Measurements from ENCODE around the gene F12. TPM values are rescaled to one million over a fixed set of nuclear protein-coding genes. Genes with fewer than 3 reads are reported as not detected.
"Not testable (repeated sequence)": the region's sequence is repeated elsewhere in the genome, so short reads cannot be mapped to it uniquely, and the experiment has no call there.

F12 gene
- total RNA-seq, 2 experiments from 2014 or later, result 5.6 TPM

GRCh38 chr5:177367981-177368868 lies 41.1 kb downstream of the F12 start:
- no peaks in the 10 kb centered on the region for H3K27me3 Mint-ChIP-seq
- peaks cover 18% of the 10 kb centered on the region for H3K36me3 Mint-ChIP-seq
- H3K4me1 Mint-ChIP-seq, result peaks cover 64% of the 10 kb centered on the region
- H3K9me3 Mint-ChIP-seq, result no peaks in the 10 kb centered on the region
- H3K27ac Mint-ChIP-seq, result peak overlapping the region; percentile 77
- H3K4me3 Mint-ChIP-seq, result no peak overlapping the region
- DNase-seq, result no peak

- peaks cover 18% of the 10 kb centered on the region for H3K36me3 Mint-ChIP-seq
- H3K27ac Mint-ChIP-seq, result no peak overlapping the region
- no peaks in the 10 kb centered on the region for H3K9me3 Mint-ChIP-seq
- H3K4me3 Mint-ChIP-seq, result no peak overlapping the region
- no peak for DNase-seq
- peaks cover 62% of the 10 kb centered on the region for H3K4me1 Mint-ChIP-seq
- no peaks in the 10 kb centered on the region for H3K27me3 Mint-ChIP-seq
Measured at GRCh38 chr5:177367323-177367848, 42.0 kb downstream of the F12 start.

GRCh38 chr5:177366528-177367322 lies 42.6 kb downstream of the F12 start:
- no peak overlapping the region for H3K27ac Mint-ChIP-seq
- no peak overlapping the region for H3K4me3 Mint-ChIP-seq
- no peaks in the 10 kb centered on the region for H3K9me3 Mint-ChIP-seq
- no peak for DNase-seq
- H3K36me3 Mint-ChIP-seq, result peaks cover 19% of the 10 kb centered on the region
- H3K27me3 Mint-ChIP-seq, result no peaks in the 10 kb centered on the region
- peaks cover 63% of the 10 kb centered on the region for H3K4me1 Mint-ChIP-seq

DNA sequence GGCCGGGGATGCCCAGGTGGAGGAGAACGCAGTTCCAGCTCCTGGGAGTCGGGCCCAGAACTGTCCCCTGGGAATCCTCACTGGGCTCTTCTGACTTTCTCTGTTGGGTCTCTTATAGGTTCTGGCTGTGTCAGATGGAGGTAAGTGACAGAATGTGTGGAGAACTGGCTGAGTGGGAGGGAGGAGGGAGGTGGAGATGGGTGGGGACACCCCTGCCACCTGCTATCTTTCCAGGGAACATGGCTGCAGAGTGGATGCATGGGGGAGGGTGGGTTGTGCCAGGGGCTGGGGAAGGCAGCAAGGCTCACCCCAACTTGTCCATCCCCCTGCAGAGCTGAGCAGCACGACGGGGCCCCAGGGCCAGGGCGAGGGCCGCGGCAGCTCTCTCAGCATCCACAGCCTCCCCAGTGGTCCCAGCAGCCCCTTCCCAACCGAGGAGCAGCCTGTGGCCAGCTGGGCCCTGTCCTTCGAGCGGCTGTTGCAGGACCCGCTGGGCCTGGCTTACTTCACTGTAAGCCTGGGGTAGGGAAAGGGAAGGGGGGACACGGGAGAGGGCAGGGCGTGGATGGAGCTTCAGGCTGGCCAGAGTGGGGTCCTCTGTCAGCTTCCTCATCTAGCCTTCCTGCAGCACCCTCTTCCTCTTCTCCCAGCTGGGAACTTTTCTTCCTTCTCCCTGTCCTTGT lies 43.4 kb downstream of the F12 start:
- H3K27me3 Mint-ChIP-seq, result no peaks in the 10 kb centered on the region

GRCh38 chr5:177364159-177364962 lies 45.0 kb downstream of the F12 start:
- peaks cover 19% of the 10 kb centered on the region for H3K36me3 Mint-ChIP-seq
- H3K27ac Mint-ChIP-seq, result peak overlapping the region; percentile 71
- peak overlapping the region; percentile 67 for H3K4me3 Mint-ChIP-seq
- H3K9me3 Mint-ChIP-seq, result no peaks in the 10 kb centered on the region
- DNase-seq, result peak; percentile 46
- H3K4me1 Mint-ChIP-seq, result peaks cover 71% of the 10 kb centered on the region
- H3K27me3 Mint-ChIP-seq, result no peaks in the 10 kb centered on the region

More for the DNA sequence above, 43.4 kb downstream of the F12 start:
- Mint-ChIP-seq H3K36me3 (peaks cover 19% of the 10 kb centered on the region), H3K4me3 (no peak overlapping the region), H3K27ac (no peak overlapping the region), H3K4me1 (peaks cover 63% of the 10 kb centered on the region), H3K9me3 (no peaks in the 10 kb centered on the region)
- no peak for DNase-seq

- H3K4me3 Mint-ChIP-seq, result peak overlapping the region; percentile 29
- H3K27ac Mint-ChIP-seq, result peak overlapping the region; percentile 20
- no peaks in the 10 kb centered on the region for H3K27me3 Mint-ChIP-seq
- H3K9me3 Mint-ChIP-seq, result no peaks in the 10 kb centered on the region
- H3K4me1 Mint-ChIP-seq, result peaks cover 71% of the 10 kb centered on the region
- peaks cover 11% of the 10 kb centered on the region for H3K36me3 Mint-ChIP-seq
- no peak for DNase-seq
Measured at GRCh38 chr5:177363565-177363964, 45.8 kb downstream of the F12 start.

DNA sequence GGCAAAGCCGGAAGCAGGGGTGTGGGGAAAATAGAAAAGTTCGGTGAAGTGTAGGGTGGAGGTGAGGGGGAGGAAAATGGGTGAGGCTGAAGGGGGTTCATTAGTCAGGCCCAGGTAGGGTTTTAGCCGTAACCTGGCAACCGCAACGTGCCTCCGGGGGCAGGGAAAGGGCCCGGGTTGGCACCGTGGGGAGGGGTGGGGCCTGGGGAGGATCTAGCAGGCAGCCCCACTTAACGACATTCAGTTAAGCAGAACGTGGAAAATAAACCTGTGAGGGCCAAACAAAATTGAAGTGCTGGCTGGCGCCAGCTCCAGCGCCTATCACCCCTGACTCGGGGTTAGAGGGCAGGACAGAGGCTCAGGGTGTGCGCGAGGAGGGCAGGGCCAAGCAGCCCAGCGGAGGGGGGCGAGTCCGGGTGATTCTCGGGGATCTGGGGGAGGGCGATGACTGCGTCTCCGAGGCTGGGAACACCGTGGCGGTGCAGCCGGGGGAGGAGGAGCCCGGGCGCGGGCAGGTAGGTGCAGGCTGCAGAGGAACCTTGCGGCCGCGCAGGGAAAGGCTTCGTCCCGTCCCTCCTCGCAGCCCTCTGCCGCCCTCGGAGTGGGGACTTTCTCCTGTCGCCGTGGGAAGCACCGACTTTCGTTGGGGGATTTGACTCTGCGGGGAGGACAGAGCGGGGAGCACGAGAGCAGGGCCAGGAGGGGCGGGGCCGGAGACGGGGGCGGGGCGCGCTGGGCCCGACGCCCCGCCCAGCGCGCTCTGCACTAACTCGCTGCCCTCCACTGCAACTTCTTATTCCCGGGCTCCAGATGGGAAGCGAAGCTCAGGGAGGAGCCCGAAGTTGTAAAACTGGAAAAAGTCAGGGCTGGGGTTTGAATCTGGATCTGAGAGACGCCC lies 46.5 kb downstream of the F12 start:
- Mint-ChIP-seq H3K4me1 (peaks cover 70% of the 10 kb centered on the region), H3K9me3 (no peaks in the 10 kb centered on the region), H3K27ac (peak overlapping the region; percentile 83), H3K27me3 (no peaks in the 10 kb centered on the region), H3K4me3 (peak overlapping the region; percentile 69), H3K36me3 (peaks cover 6% of the 10 kb centered on the region)
- DNase-seq, result peak; percentile 80

- Mint-ChIP-seq H3K4me3 (peak overlapping the region; percentile 69), H3K9me3 (no peaks in the 10 kb centered on the region), H3K4me1 (peaks cover 74% of the 10 kb centered on the region), H3K27ac (peak overlapping the region; percentile 83), H3K27me3 (no peaks in the 10 kb centered on the region), H3K36me3 (peaks cover 6% of the 10 kb centered on the region)
- DNase-seq, result no peak
Measured at GRCh38 chr5:177362292-177362609, 47.1 kb downstream of the F12 start.

DNA sequence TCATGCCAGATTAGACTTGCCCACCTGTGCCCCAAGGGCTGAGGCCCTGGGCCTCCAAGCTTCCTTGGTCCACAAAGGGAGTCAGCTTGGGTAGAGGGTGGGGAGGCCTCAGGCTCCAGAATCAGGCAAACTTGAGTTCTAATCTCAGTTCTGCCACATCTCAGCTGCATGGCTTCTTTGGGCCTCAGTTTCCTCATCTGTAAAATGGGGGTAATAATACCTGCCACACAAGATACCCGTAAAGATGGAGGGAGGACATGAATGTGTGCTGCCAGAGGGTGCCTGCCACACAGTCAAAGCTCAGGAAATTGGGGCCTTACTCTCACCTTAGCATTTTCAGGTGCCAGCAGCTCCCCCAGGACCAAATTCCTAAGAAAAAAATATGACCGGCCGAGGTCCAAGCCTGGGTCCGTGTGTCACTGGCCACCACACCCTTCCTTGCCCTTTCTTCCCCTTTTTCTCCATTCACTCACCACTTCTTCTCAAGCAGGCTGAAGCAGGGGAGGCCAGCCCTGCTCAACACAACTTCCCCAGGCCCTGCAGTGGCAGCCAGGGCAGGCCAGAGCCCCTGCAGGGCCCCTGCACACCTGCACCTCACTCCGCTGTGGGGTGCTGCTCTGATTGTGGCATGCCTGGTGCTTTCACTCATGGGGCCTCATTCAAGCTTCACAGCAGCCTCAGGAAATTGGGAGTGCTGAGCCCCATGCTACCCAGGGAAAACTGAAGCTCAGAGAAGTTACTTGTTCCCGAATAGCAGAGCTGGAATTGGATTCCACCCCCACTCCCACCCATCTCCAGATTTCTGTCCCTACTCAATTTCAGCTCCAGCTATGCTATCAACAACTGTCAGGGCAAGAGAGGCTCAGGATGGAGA lies 47.7 kb downstream of the F12 start:
- peak; percentile 40 for DNase-seq
- Mint-ChIP-seq H3K4me3 (peak overlapping the region; percentile 69), H3K27me3 (no peaks in the 10 kb centered on the region), H3K27ac (peak overlapping the region; percentile 83), H3K9me3 (no peaks in the 10 kb centered on the region), H3K36me3 (peaks cover 6% of the 10 kb centered on the region), H3K4me1 (peaks cover 78% of the 10 kb centered on the region)

GRCh38 chr5:177360740-177361139 lies 48.6 kb downstream of the F12 start:
- Mint-ChIP-seq H3K4me1 (peaks cover 83% of the 10 kb centered on the region), H3K27ac (peak overlapping the region; percentile 29)
- DNase-seq, H3K4me3 Mint-ChIP-seq, H3K36me3 Mint-ChIP-seq, H3K9me3 Mint-ChIP-seq, H3K27me3 Mint-ChIP-seq: not testable (repeated sequence)

GRCh38 chr5:177359860-177360259 lies 49.5 kb downstream of the F12 start:
- DNase-seq, result no peak
- Mint-ChIP-seq H3K36me3 (peaks cover 14% of the 10 kb centered on the region), H3K27ac (peak overlapping the region; percentile 86), H3K4me3 (peak overlapping the region; percentile 92), H3K27me3 (no peaks in the 10 kb centered on the region), H3K9me3 (peaks cover 6% of the 10 kb centered on the region), H3K4me1 (peaks cover 82% of the 10 kb centered on the region)

DNA sequence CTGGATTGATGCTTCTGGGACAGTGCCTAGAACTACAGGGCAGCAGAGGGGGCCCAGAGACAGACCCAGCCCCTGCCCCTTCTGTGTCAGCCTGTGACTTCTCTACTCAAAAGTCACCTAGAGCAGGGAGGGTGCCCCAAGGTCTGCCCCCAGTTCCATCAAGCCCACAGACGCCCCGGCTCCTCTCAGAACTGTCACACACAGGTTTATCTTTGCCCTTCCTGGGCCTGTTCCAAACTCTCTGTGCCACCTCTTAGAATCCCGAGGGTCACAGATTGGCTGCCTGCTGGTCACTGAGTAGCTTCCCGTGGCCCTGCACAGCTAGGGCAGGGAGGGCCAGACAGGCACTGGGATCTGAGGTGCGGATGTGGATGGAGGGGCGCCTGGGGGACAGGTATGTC lies 49.9 kb downstream of the F12 start:
- Mint-ChIP-seq H3K27ac (peak overlapping the region; percentile 86), H3K4me3 (peak overlapping the region; percentile 92), H3K36me3 (peaks cover 14% of the 10 kb centered on the region), H3K27me3 (no peaks in the 10 kb centered on the region), H3K4me1 (peaks cover 79% of the 10 kb centered on the region), H3K9me3 (peaks cover 10% of the 10 kb centered on the region)
- DNase-seq, result no peak

- H3K9me3 Mint-ChIP-seq, result peaks cover 10% of the 10 kb centered on the region
- no peak for DNase-seq
- peaks cover 14% of the 10 kb centered on the region for H3K36me3 Mint-ChIP-seq
- H3K27me3 Mint-ChIP-seq, result no peaks in the 10 kb centered on the region
- H3K4me1 Mint-ChIP-seq, result peaks cover 72% of the 10 kb centered on the region
- peak overlapping the region; percentile 92 for H3K4me3 Mint-ChIP-seq
- peak overlapping the region; percentile 86 for H3K27ac Mint-ChIP-seq
Measured at GRCh38 chr5:177358370-177358819, 51.0 kb downstream of the F12 start.

Data from activated naive CD8-positive, alpha-beta T cell treated with anti-CD3 and anti-CD28 coated beads for 36 hours (primary cell).